Occipital lobe (tissue), 2 donors: ENCODE data around the gene DRC1. TPM values are rescaled to one million over a fixed set of nuclear protein-coding genes. Genes with fewer than 3 reads are reported as not detected.

Experiments
- DNase-seq: peaks from one replicate; lab custom pipeline; 2025; lab: John Stamatoyannopoulos, UW
- total RNA-seq: library from RNA; depleted of rRNA; stranded (reverse); fragments of >200 nt; gene quantifications from one replicate; pipeline ENCODE4 v1.2.3, GENCODE V29; 2014

Gene DRC1
- total RNA-seq, 1 donor from 2014 or later: 5.6 TPM

GRCh38 chr2:26399771-26400376 lies 1.8 kb upstream of the DRC1 start:
- no peak for DNase-seq

- no peak for DNase-seq
Observed at GRCh38 chr2:26400723-26401122, 997 bp upstream of the DRC1 start.

GRCh38 chr2:26407526-26407925 lies 5.8 kb downstream of the DRC1 start:
- no peak for DNase-seq

- no peak for DNase-seq
Observed at GRCh38 chr2:26409785-26410184, 8.1 kb downstream of the DRC1 start.

- no peak for DNase-seq
Observed at GRCh38 chr2:26410764-26411243, 9.1 kb downstream of the DRC1 start.

- no peak for DNase-seq
Observed at GRCh38 chr2:26411419-26411818, 9.7 kb downstream of the DRC1 start.

GRCh38 chr2:26412091-26412673 lies 10.5 kb downstream of the DRC1 start:
- no peak for DNase-seq

GRCh38 chr2:26414311-26414710 lies 12.6 kb downstream of the DRC1 start:
- DNase-seq: no peak

- DNase-seq: no peak
Observed at GRCh38 chr2:26421961-26422360, 20.2 kb downstream of the DRC1 start.

GRCh38 chr2:26422947-26423629 lies 21.4 kb downstream of the DRC1 start:
- DNase-seq: no peak

- no peak for DNase-seq
Observed at GRCh38 chr2:26423750-26424149, 22.0 kb downstream of the DRC1 start.

GRCh38 chr2:26424221-26424620 lies 22.5 kb downstream of the DRC1 start:
- no peak for DNase-seq

- DNase-seq: no peak
Observed at GRCh38 chr2:26428846-26429245, 27.1 kb downstream of the DRC1 start.

GRCh38 chr2:26429779-26430578 lies 28.3 kb downstream of the DRC1 start:
- DNase-seq: no peak

- DNase-seq: no peak
Observed at GRCh38 chr2:26430826-26431225, 29.1 kb downstream of the DRC1 start.

GRCh38 chr2:26432363-26432762 lies 30.6 kb downstream of the DRC1 start:
- DNase-seq: no peak

GRCh38 chr2:26432859-26433258 lies 31.1 kb downstream of the DRC1 start:
- DNase-seq: no peak

- DNase-seq: no peak
Observed at GRCh38 chr2:26435106-26435505, 33.4 kb downstream of the DRC1 start.

- DNase-seq: no peak
Observed at GRCh38 chr2:26438526-26438925, 36.8 kb downstream of the DRC1 start.

- no peak for DNase-seq
Observed at GRCh38 chr2:26438926-26439325, 37.2 kb downstream of the DRC1 start.

- DNase-seq: no peak
Observed at GRCh38 chr2:26442301-26442700, 40.6 kb downstream of the DRC1 start.

- DNase-seq: no peak
Observed at GRCh38 chr2:26442707-26443106, 41.0 kb downstream of the DRC1 start.
